Astrocyte of the cerebellum (primary cell): Measurements from ENCODE around the gene HDAC9.

Source experiments
- DNase-seq: peaks from one replicate; pipeline ENCODE4 v3.0.0-alpha.2; 2011; ENCODE audit warnings: low read depth
- H3K4me3 ChIP-seq: 2 replicates; pipeline ENCODE4 v1.5.1; 2011; ENCODE audit warnings: mild to moderate bottlenecking, low read depth, low read length, moderate library complexity
- CTCF ChIP-seq: IDR thresholded peaks from 2 replicates; pipeline ENCODE4 v1.5.1; 2012; ENCODE audit warnings: low read length, low read depth, moderate library complexity, mild to moderate bottlenecking; ENCODE audit errors: missing control alignments
- in situ Hi-C: cut with HindIII; loops from 2 replicates; pipeline ENCODE4 v1.10.0; 2017; ENCODE audit warnings: low sequenced_read_pairs

Gene HDAC9

GRCh38 chr7:18553605-18554003, 58.1 kb downstream of the HDAC9 start:
- in situ Hi-C loops: loop anchor here (5.0 kb wide), 1 partner anchor 201 kb away; no protein-coding TSS in a partner anchor
- no peak for DNase-seq
- H3K4me3 ChIP-seq: no peak overlapping the region
- TF ChIP-seq CTCF: no peak

- TF ChIP-seq CTCF: no peak
- in situ Hi-C loops: no loop called here
- DNase-seq: no peak
- H3K4me3 ChIP-seq: no peak overlapping the region
Observed at GRCh38 chr7:18555120-18555519, 59.6 kb downstream of the HDAC9 start.

GRCh38 chr7:18555968-18556367, 60.4 kb downstream of the HDAC9 start:
- in situ Hi-C loops: no loop called here
- H3K4me3 ChIP-seq: no peak overlapping the region
- TF ChIP-seq CTCF: no peak
- DNase-seq: no peak

- H3K4me3 ChIP-seq: no peak overlapping the region
- in situ Hi-C loops: no loop called here
- no peak for TF ChIP-seq CTCF
- peak; percentile 36 for DNase-seq
Observed at GRCh38 chr7:18558503-18558902, 63.0 kb downstream of the HDAC9 start.

GRCh38 chr7:18558910-18559309, 63.4 kb downstream of the HDAC9 start:
- in situ Hi-C loops: no loop called here
- DNase-seq: no peak
- no peak for TF ChIP-seq CTCF
- no peak overlapping the region for H3K4me3 ChIP-seq

GRCh38 chr7:18559756-18560155, 64.2 kb downstream of the HDAC9 start:
- in situ Hi-C loops: no loop called here
- no peak for TF ChIP-seq CTCF
- DNase-seq: no peak
- no peak overlapping the region for H3K4me3 ChIP-seq

- no peak for TF ChIP-seq CTCF
- in situ Hi-C loops: no loop called here
- no peak overlapping the region for H3K4me3 ChIP-seq
- no peak for DNase-seq
Observed at GRCh38 chr7:18564779-18565178, 69.2 kb downstream of the HDAC9 start.
